H9 (cell line): Measurements from ENCODE around the gene RNPEPL1. TPM values are rescaled to one million over a fixed set of nuclear protein-coding genes. Genes with fewer than 3 reads are reported as not detected.

Experiments used
- DNase-seq: peaks from one replicate; pipeline ENCODE4 v3.0.0-alpha.2; 2017
- H2AFZ ChIP-seq: one replicate; pipeline ENCODE4 v1.6.1; 2013; ENCODE audit warnings: mild to moderate bottlenecking, low read length, control low read depth, moderate library complexity
- H2AK5ac ChIP-seq: 2 replicates; pipeline ENCODE4 v1.6.1; 2013; ENCODE audit warnings: low read length, control low read depth, mixed read lengths; ENCODE audit not compliant: insufficient read length
- H2BK120ac ChIP-seq: one replicate; pipeline ENCODE4 v1.6.1; 2013; ENCODE audit warnings: low read depth, mild to moderate bottlenecking, low read length, control low read depth, inconsistent platforms; ENCODE audit not compliant: poor library complexity, severe bottlenecking
- H2BK12ac ChIP-seq: 2 replicates; pipeline ENCODE4 v1.6.1; 2013; ENCODE audit warnings: low read length, control low read depth, mixed read lengths, low read depth; ENCODE audit not compliant: insufficient read length
- H2BK15ac ChIP-seq: 2 replicates; pipeline ENCODE4 v1.6.1; 2013; ENCODE audit warnings: low read depth, low read length, control low read depth
- H2BK20ac ChIP-seq: one replicate; pipeline ENCODE4 v1.6.1; 2013; ENCODE audit warnings: low read depth, mild to moderate bottlenecking, low read length, control low read depth, inconsistent platforms; ENCODE audit not compliant: poor library complexity, severe bottlenecking
- H2BK5ac ChIP-seq: 2 replicates; pipeline ENCODE4 v1.6.1; 2013; ENCODE audit warnings: low read length, control low read depth, mixed read lengths; ENCODE audit not compliant: insufficient read length
- H3K14ac ChIP-seq: 2 replicates; pipeline ENCODE4 v1.6.1; 2013; ENCODE audit warnings: low read length, control low read depth; ENCODE audit not compliant: insufficient read depth
- H3K18ac ChIP-seq: 2 replicates; pipeline ENCODE4 v1.6.1; 2013; ENCODE audit warnings: low read depth, mild to moderate bottlenecking, mixed read lengths, low read length, control low read depth; ENCODE audit not compliant: insufficient read length
- H3K23ac ChIP-seq: 2 replicates; pipeline ENCODE4 v1.6.1; 2013; ENCODE audit warnings: low read length, control low read depth, mixed read lengths, low read depth; ENCODE audit not compliant: insufficient read length
- H3K23me2 ChIP-seq: 2 replicates; pipeline ENCODE4 v1.6.1; 2013; ENCODE audit warnings: low read depth, mild to moderate bottlenecking, mixed read lengths, low read length, control low read depth; ENCODE audit not compliant: insufficient read length, poor library complexity, severe bottlenecking
- H3K27ac ChIP-seq: 2 replicates; pipeline ENCODE4 v1.5.1; 2013; ENCODE audit warnings: low read length, control low read depth, mixed read lengths, low read depth; ENCODE audit not compliant: insufficient read length
- H3K27me3 ChIP-seq: 2 replicates; pipeline ENCODE4 v1.6.1; 2013; ENCODE audit warnings: low read length, control low read depth, inconsistent platforms; ENCODE audit not compliant: insufficient read depth
- H3K4ac ChIP-seq: 2 replicates; pipeline ENCODE4 v1.6.1; 2013; ENCODE audit warnings: low read depth, mild to moderate bottlenecking, control low read depth, inconsistent platforms, low read length, moderate library complexity
- H3K4me1 ChIP-seq: 2 replicates; pipeline ENCODE4 v1.6.1; 2013; ENCODE audit warnings: low read length, control low read depth, inconsistent platforms; ENCODE audit not compliant: insufficient read depth
- H3K4me2 ChIP-seq: 2 replicates; pipeline ENCODE4 v1.6.1; 2013; ENCODE audit warnings: low read length, control low read depth, mixed read lengths; ENCODE audit not compliant: insufficient read length, insufficient read depth
- H3K56ac ChIP-seq: 2 replicates; pipeline ENCODE4 v1.6.1; 2013; ENCODE audit warnings: low read depth, mild to moderate bottlenecking, mixed read lengths, low read length, control low read depth; ENCODE audit not compliant: insufficient read length
- H3K79me1 ChIP-seq: 2 replicates; pipeline ENCODE4 v1.6.1; 2013; ENCODE audit warnings: low read depth, mild to moderate bottlenecking, moderate library complexity, low read length, control low read depth, inconsistent platforms; ENCODE audit not compliant: insufficient read depth, poor library complexity, severe bottlenecking
- H3K79me2 ChIP-seq: 2 replicates; pipeline ENCODE4 v1.6.1; 2013; ENCODE audit warnings: low read length, control low read depth, inconsistent platforms; ENCODE audit not compliant: insufficient read depth
- H3K9ac ChIP-seq: 2 replicates; pipeline ENCODE4 v1.6.1; 2013; ENCODE audit warnings: low read length, control low read depth, mixed read lengths; ENCODE audit not compliant: insufficient read length; ENCODE audit errors: extremely low read depth
- H3K9me3 ChIP-seq: one replicate; pipeline ENCODE4 v1.6.1; 2013; ENCODE audit warnings: low read depth, low read length, inconsistent platforms; ENCODE audit not compliant: control insufficient read depth
- H3T11ph ChIP-seq: one replicate; pipeline ENCODE4 v1.6.1; 2013; ENCODE audit warnings: mild to moderate bottlenecking, low read length, control low read depth, inconsistent platforms
- H4K20me1 ChIP-seq: one replicate; pipeline ENCODE4 v1.6.1; 2013; ENCODE audit not compliant: control insufficient read depth, insufficient read length, insufficient read depth
- H4K5ac ChIP-seq: 2 replicates; pipeline ENCODE4 v1.6.1; 2013; ENCODE audit warnings: low read depth, mild to moderate bottlenecking, mixed read lengths, low read length, control low read depth; ENCODE audit not compliant: insufficient read length
- H4K8ac ChIP-seq: replicated peaks from 2 replicates; pipeline ENCODE4 v1.6.1; 2013; ENCODE audit warnings: low read length, control low read depth, mixed read lengths, low read depth; ENCODE audit not compliant: insufficient read length
- H4K91ac ChIP-seq: 2 replicates; pipeline ENCODE4 v1.6.1; 2013; ENCODE audit warnings: low read depth, mild to moderate bottlenecking, moderate library complexity, mixed read lengths, low read length, control low read depth; ENCODE audit not compliant: insufficient read length
- H3K27ac Mint-ChIP-seq, 3 experiments: 2 replicates in 2 of 3; 3 replicates in 1 of 3; pipeline ENCODE4 v1.8.0; 2020 to 2021; ENCODE audit warnings: mixed read lengths in 3 of 3, mild to moderate bottlenecking in 1 of 3, moderate library complexity in 1 of 3
- H3K27me3 Mint-ChIP-seq: 2 replicates; pipeline ENCODE4 v1.8.0; 2021; ENCODE audit warnings: low read depth, mild to moderate bottlenecking, moderate library complexity, mixed read lengths
- H3K36me3 Mint-ChIP-seq, 3 experiments: 2 replicates in 2 of 3; 3 replicates in 1 of 3; pipeline ENCODE4 v1.8.0; 2020 to 2021; ENCODE audit warnings: low read depth in 3 of 3, mixed read lengths in 3 of 3; ENCODE audit not compliant: insufficient read depth in 1 of 3
- H3K4me1 Mint-ChIP-seq, 2 experiments: 2 replicates each; pipeline ENCODE4 v1.8.0; 2020; ENCODE audit warnings: mixed read lengths in 2 of 2
- H3K4me3 Mint-ChIP-seq, 2 experiments: 2 replicates in 1 of 2; 3 replicates in 1 of 2; pipeline ENCODE4 v1.8.0; 2020 to 2021; ENCODE audit warnings: mild to moderate bottlenecking in 2 of 2, mixed read lengths in 2 of 2, moderate library complexity in 1 of 2
- H3K9me3 Mint-ChIP-seq, 2 experiments: 2 replicates in 1 of 2; 3 replicates in 1 of 2; pipeline ENCODE4 v1.8.0; 2020; ENCODE audit warnings: mild to moderate bottlenecking in 2 of 2, mixed read lengths in 2 of 2, moderate library complexity in 1 of 2
- WGBS: extraction: QIAGEN DNeasy Blood & Tissue Kit; methylation state at CpG from one replicate; pipeline ENCODE4 v1.1.7; 2013; ENCODE audit warnings: missing lambda C conversion rate, low lambda C conversion rate, mixed read lengths; ENCODE audit not compliant: insufficient read length; ENCODE audit errors: extremely low coverage; 5-methylcytosine and 5-hydroxymethylcytosine counted together
- total RNA-seq: library from RNA; stranded (reverse); gene quantifications from 2 replicates; pipeline ENCODE4 v1.2.1, GENCODE V29; 2021
- TF ChIP-seq, protein P1 (sequence below): fragments of 200-600 bp; sonication (generic); conservative IDR thresholded peaks from 3 replicates; pipeline ENCODE4 v1.8.0; 2021; ENCODE audit warnings: antibody characterized with exemption, mild to moderate bottlenecking

Gene RNPEPL1
- total RNA-seq, 1 experiment from 2014 or later: 22.5 TPM

GRCh38 chr2:240569998-240570530 lies 1.8 kb downstream of the RNPEPL1 start:
- Mint-ChIP-seq H3K4me1 (peaks cover 20% of the 10 kb centered on the region in 2 experiments), H3K36me3 (peaks cover 0 to 2% (median 0%) of the 10 kb centered on the region in 3 experiments; a peak in 1 of 7 replicates), H3K4me3 (peak overlapping the region in 1 of 2 experiments; percentile 50; a peak in 1 of 5 replicates), H3K9me3 (no peaks in the 10 kb centered on the region), H3K27ac (no peak overlapping the region), H3K27me3 (peaks cover 26% of the 10 kb centered on the region)
- Histone ChIP-seq H3K27ac (no peak overlapping the region), H3K79me2 (no peaks in the 10 kb centered on the region; the same call in 1 of the 2 replicates), H2BK12ac (no peak overlapping the region), H2BK120ac (no peak overlapping the region), H2AK5ac (no peak overlapping the region), H4K5ac (no peak overlapping the region), H2BK20ac (no peak overlapping the region), H3K23me2 (peaks cover 11% of the 10 kb centered on the region), H3K9me3 (no peaks in the 10 kb centered on the region), H3K27me3 (peaks cover 20% of the 10 kb centered on the region), H2AFZ (no peak overlapping the region), H3K4me1 (peaks cover 2% of the 10 kb centered on the region; the same call in 1 of the 2 replicates), H2BK15ac (no peak overlapping the region), H3K9ac (no peak overlapping the region), H3K23ac (no peak overlapping the region), H4K91ac (no peak overlapping the region), H2BK5ac (no peak overlapping the region), H3K56ac (no peak overlapping the region), H3K4ac (no peak overlapping the region), H3K14ac (no peak overlapping the region), H3K18ac (no peak overlapping the region), H3T11ph (no peak overlapping the region), H3K4me2 (no peak overlapping the region), H4K8ac (no peak overlapping the region), H4K20me1 (no peaks in the 10 kb centered on the region), H3K79me1 (no peaks in the 10 kb centered on the region)
- no CpG with 5 or more reads among the region's 15 CpGs for WGBS
- no peak for DNase-seq
- TF ChIP-seq, protein P1, sequence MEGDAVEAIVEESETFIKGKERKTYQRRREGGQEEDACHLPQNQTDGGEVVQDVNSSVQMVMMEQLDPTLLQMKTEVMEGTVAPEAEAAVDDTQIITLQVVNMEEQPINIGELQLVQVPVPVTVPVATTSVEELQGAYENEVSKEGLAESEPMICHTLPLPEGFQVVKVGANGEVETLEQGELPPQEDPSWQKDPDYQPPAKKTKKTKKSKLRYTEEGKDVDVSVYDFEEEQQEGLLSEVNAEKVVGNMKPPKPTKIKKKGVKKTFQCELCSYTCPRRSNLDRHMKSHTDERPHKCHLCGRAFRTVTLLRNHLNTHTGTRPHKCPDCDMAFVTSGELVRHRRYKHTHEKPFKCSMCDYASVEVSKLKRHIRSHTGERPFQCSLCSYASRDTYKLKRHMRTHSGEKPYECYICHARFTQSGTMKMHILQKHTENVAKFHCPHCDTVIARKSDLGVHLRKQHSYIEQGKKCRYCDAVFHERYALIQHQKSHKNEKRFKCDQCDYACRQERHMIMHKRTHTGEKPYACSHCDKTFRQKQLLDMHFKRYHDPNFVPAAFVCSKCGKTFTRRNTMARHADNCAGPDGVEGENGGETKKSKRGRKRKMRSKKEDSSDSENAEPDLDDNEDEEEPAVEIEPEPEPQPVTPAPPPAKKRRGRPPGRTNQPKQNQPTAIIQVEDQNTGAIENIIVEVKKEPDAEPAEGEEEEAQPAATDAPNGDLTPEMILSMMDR: no peak
